GM18502 (cell line): ENCODE data around the gene BMP10.

Experiments
- ATAC-seq: cut with Tn5 transposase; IDR thresholded peaks from one replicate; pipeline ENCODE4 v1.9.1; 2021; ENCODE audit warnings: mild to moderate bottlenecking; ENCODE audit not compliant: unreplicated experiment, poor library complexity

BMP10 gene, protein sequence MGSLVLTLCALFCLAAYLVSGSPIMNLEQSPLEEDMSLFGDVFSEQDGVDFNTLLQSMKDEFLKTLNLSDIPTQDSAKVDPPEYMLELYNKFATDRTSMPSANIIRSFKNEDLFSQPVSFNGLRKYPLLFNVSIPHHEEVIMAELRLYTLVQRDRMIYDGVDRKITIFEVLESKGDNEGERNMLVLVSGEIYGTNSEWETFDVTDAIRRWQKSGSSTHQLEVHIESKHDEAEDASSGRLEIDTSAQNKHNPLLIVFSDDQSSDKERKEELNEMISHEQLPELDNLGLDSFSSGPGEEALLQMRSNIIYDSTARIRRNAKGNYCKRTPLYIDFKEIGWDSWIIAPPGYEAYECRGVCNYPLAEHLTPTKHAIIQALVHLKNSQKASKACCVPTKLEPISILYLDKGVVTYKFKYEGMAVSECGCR

DNA sequence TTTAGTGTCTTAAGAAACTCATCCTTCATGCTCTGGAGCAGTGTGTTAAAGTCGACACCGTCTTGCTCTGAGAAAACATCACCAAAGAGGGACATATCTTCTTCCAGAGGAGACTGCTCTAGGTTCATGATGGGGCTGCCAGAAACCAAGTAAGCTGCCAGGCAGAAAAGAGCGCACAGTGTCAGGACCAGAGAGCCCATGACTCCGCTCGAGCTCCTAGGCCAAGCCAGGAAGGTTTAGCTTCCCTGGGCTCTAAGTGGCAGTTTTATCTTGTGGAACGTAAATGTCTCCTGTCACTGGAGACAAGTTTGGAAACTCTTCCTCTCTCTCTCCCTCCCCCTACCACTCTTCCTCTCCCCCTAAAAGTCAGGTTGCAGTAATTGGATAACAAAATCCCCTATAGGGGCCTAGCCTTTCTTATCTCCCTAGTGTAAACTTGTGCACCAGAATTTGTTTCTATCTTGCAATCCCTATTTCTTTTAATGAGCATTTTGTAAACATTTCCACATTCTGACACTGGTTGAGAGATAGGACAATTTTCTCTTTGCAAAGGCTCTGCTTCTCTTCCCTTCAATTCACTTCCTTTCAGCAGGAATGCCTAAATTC is at the start of gene BMP10:
Gene BMP10, minus strand, starts transcription at position 239 of the 606 bp plus-strand sequence. Its CDS starts 39 bp downstream, at position 200.
- no peak for ATAC-seq

DNA sequence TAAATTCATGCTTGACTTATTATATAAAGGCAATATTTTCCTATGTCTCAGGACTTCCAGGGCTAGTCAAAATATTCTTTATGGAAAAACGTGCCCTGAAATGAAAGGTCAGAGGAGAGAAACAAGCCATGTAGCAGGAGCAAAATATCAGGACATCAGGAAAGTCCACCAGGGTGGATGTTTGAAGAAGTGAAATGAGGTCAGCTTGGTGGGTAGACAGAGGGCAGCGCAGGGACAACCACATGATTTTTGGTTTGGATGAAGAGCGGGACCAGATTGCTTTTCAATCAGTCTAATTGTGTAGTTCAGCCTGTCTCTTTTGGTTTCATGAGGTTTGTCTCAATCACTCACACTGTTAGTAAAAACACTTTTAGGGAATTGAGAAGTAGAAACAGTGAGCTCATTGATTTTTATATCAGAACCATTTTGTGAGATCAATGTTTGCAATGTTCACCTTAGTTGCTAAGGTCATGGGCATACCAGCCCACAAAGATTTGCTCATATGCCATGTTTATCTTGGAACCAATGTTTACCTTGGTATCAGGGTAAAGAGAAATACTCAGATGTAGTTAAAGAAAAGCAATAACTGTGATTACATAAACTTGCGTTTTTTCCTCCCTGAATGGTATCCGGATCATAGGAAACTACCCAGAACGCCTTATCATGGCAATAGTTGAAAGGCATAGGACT is 49.4 kb upstream of the BMP10 start:
- ATAC-seq, result no peak

DNA sequence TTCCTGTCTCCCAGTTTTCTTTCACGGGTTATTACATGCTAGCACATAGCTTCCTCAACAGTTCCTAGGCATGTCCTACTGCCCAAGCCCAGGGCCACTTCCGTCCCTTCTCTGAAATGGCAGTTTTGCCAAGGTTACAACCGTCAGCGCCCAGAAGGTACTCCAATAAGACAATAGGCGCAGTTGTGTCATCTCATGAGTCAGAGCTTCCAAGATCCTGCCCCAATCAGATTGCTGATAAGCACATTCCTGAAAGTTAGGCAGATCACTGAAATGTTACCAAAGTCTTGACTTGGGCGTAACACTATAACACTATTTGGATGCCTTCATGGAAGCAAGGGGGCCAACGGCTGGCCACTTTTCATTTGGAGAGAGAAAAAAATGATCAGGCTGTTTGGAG is 47.3 kb upstream of the BMP10 start:
- ATAC-seq, result no peak

DNA sequence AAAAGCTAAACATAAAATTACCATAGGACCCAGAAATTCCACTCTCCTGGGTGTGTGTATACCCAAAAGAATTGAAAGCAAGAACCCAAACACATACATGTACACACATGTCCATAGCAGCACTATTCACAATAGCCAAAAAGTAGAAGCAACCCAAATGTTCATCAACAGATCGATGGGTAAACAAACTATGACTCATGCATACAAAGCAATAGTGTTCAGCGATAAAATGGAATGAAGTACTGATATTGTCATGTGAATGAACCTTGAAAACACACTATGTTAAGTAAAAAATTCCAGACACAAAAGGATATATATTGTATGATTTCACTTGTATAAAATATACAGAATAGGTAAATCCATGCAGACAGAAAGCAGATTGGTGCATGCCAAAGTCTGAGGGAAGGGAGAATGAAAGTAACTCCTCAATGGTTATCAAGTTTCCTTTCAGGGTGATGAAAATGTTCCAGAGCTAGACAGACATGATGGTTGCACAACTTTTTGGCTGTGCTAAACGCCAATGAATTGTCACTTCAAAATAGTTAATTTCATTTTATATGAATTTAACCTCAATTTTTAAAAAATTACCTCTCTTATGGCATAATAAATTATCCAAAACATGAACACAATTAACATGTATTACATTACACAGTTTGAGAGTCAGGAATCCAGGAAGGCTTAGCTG is 46.0 kb upstream of the BMP10 start:
- no peak for ATAC-seq

DNA sequence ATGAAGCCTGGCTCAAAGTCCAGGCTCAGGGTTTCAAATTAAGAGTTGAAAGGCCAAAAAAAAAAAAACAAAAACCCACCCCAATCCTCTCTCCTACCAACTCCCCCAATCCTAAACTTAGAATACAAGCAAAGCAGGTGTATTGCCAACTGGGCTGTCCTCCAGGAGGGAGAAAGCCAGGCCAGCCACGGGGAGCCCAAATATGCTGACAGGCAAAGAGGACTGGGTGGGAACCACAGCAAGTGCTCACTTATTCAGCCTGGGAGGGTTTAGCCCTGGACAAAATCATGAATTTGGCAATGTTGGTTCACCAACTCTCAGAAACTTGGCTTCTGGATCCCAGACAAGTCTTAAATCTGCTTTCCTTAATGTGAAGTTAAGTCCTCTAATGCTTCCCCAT is 45.0 kb upstream of the BMP10 start:
- ATAC-seq, result no peak

DNA sequence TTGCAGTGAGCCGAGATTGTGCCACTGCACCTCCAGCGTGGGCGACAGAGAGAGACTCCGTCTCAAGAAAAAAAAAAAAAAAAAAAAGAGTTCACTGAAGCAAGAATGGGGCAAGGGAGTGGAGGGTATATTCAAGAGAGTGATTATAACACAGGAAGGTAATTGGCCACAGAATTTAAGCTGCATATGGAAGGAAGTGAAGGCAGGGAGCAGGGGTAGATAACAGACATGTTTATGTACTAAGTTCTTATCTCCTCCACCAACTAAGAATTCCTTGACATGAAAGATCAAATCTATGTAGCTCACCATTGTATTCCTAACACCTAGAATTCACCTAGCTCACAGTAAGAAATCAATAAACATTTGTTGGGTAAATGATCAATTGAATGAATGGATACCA is 44.2 kb upstream of the BMP10 start:
- no peak for ATAC-seq

DNA sequence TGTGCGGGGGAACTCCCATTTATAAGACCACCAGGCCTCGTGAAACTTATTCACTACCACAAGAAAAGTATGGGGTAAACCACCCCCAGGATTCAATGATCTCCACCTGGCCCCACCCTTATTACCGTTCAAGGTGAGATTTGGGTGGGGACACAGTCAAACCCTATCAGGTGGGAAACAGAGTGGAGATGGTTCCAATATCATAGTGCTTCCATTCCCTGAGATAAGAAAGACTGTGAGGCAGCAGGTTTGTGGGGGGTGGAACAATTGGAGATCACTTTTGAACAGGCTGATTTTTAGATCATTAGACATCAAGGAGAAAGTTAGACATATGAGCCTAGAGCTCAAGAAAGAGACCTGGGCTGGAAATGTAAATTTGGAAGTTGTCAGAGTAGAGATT is 42.2 kb upstream of the BMP10 start:
- no peak for ATAC-seq

DNA sequence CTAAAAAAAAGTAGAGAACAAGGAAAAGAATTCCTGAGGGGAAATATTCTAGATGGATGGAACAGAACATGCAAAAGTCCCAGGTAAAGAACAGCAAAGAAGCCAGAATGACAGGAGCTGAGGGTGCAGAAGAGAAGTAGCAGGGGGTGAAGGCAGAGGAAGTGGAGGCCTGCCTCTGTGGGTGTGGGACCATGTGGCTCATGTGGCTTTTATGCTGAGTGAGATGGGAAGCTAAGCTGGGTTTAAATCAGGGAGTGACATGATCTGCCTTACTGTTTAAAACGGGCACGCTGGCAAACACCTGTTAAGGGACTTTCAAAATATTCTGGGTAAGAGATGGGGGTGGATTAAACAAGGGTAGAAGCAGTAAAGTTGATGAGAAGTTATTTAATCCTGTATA is 41.5 kb upstream of the BMP10 start:
- ATAC-seq, result no peak

DNA sequence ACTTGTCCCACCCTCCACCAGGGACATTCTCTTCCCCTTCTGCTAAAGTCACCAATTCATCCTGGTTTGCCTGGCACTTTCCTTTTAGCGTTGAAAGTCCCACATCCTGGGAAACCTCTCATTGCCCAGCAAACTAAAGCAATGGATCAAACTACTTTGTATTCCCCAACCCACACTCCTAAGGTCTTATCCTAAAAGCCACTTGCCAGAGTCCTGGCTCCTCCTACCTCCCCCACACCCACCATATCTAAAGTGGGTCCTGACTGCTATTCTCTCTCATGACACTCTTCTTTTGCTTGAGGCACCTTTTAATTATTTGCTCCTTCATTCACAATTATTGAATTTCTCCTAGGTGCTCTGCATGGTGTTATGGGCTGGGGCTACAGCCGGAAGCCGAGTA is 40.9 kb upstream of the BMP10 start:
- no peak for ATAC-seq

DNA sequence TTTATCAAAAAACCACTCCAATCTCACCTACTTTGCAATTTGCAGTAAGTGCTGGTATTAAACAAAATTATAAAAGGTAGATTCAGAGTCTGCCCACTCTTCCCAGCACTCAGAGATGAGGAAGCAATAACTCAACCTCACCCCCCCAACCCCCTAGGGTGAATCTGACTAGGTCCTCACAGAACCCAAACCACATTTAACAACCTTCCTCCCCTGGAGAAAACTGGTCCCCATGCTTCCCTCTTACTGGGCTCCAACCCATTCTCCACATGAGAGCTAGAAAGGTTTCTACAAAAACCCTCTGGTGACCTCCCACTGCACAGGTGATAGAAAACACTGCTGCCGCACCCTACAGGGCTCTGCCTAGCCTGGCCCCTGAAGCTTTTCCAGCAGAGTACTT is 40.5 kb upstream of the BMP10 start:
- no peak for ATAC-seq

DNA sequence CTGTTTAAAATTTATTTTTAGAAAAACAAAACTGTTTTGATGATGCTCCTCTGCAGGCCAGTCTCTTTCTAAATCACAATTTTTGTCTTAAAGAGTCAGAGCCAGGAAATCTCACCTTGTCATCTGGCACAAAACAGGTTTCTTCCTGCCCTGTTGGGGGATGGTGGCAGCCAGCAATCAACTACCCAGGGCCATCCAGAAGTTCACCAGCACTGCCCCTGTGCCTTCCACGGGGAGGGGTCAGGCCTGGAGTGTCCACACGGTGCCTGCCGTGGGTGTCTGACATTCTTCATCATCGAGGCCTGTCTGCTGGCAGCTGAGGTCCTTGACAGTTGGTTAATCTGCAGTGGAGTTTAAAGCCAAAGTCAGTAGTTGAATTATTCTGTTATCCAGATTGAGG is 40.0 kb upstream of the BMP10 start:
- ATAC-seq, result no peak

DNA sequence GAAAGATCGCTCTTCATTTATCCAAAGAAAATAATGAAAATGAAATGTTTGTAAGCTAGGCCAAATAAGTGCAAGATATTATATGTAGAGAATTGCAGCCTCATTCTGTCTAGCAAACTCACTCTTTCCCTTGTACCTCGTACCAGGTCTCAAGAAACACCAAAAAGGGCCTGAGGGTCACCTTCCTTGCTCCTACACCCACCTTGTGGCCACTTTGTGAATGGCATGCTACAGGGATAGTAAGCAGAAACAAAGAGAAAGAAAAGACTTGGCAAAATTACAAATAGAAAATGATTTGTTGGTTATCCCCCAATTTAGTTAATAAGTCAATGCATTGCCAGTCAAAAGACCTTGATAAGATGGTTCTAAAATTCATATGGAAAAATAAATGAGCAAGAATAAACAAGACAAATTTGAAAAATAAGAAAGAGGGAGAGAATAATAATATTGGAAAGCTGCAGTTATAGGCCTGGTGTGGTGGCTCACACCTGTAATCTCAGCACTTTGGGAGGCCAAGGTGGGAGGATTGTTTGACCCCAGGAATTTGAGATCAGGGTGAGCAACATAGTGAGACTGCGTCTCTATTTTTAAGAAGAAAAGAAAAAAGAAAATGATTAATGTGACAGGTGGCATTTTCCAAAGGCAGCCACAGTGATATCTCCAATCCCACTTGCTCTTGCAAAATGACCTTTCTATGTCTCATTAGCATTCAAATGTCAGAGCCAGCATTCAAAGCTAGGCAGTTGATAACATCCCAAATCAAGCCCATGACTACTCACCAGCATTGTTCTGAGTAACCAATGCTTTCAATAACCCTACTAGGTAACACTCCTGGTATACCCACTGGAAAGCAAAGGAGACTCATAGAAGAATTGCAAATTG is 38.8 kb upstream of the BMP10 start:
- ATAC-seq, result peak; percentile 49

DNA sequence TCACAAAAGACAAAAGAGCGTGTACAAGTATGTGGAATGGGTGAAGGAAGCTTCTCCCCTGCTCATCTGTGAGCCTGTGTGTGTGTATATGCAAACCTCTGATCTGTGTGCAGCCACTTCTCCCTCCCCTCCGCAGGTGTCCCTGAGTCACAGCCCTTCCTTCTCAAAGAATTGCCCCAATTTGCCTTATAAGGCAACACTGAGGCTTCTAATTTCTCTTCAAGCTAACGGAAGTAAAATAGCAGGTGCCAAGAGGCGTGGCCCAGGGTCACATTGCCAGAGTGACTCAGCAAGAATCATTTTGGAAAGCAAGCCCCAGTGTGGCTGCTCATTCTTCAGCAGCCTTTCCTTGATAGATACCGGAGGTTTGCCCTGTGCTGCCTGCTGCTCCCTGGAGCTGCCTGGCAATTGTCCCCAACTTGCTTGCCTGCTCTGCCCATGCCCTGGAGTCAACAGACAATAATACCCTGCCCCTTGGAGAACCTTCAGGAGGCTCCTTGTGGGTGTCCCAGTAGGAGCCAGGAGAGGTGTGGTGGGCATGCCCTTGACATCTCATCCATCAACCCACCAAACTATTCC is 37.3 kb upstream of the BMP10 start:
- ATAC-seq, result peak; percentile 98

DNA sequence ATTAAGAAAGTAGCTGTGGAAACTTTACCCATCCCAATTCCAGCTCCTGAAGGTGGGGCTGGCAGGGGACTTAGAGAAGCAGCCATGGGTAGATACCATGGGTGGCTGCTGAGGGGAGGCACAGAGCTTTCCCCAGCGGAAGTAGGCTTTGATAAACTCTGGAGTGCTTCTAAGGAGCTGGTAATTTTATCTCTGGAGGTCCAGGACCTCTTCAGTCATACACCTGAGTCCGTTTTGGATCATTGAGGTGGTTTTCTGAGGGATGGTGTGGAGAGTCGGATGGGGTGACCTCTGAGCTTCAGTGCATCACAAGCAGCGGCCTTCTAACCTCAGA is 36.7 kb upstream of the BMP10 start:
- peak; percentile 26 for ATAC-seq

DNA sequence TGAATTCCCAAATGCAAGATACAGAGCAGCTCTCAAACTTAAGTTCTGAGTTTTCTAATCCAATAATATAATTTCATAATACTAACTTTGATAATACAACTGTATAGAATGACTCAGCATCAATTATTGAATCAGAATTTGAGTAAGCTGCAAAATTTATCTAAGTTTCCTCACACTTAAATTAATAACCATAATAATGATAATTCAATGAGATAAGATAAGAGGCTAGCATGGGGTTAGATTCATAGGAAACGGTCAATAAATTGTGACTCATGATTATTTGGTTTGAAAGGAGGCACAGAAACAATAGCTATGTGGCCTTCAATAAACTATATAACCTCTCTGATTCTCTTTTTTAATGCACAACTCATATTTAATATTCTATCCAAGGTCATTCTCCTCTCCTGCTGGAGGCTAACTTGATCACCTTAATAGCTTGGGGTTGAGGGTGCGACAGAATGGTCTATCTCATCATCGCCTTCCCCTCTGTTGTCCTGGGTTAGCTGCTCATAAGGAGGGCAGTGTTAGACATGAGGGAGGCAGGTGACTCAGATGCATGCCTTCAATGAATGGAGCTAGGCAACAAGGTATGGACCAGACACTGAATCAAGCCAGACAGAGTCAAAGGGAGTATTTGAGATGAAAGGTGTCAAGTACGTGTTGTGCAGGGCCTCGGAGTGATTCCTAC is 36.2 kb upstream of the BMP10 start:
- ATAC-seq, result no peak

DNA sequence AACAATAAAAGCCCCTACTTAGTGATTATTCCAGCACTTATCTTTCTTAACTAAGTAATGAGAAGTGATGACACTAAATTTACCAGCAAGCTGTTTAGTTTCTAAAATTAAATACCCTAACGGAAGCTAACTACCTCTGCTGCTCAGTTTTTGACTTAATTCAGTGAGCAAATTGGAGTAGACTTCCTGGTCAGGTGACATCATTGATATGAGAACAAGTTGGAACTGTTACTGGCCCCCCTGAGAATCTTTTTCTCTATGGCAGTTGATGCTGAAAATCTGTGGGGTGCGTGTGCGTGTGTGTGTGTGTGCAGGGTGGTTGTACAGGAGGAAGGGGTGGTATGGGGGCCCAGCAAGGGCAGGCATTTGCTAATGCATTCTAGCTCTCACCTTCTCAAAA is 35.5 kb upstream of the BMP10 start:
- ATAC-seq, result no peak

DNA sequence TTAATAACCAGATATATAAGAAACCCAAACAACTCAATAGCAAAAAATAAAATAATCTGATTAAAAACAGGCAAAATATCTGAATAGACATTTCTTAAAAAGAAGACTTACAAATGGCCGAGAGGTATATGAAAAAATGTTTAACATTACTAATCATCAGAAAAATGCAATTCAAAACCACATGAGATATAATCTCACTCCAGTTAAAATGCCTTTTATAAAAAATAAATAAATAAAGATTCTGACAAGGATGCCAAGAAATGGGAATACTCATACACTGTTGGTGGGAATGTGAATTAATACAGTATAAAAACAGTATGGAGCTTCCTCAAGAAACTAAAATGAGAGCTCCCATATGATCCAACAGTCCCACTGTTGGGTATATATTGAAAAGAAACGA is 33.9 kb upstream of the BMP10 start:
- ATAC-seq, result no peak

DNA sequence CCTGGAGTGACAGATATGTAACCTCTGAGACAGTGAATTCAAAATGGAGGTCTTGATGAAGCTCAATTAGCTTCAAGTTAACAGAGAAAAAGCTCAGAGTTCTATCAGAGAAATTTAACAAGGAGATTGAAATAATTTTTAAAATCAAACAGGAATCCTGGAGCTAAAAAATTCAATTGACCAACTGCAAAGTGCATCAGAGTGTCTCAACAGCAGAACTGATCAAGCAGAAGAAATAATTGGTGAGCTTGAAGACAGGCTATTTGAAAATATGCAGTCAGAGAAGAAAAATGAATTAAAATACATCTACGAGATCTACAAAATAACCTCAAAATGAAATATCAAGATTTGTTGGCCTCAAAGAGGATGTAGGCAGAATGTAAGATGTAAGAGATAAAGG is 30.4 kb upstream of the BMP10 start:
- ATAC-seq, result no peak

DNA sequence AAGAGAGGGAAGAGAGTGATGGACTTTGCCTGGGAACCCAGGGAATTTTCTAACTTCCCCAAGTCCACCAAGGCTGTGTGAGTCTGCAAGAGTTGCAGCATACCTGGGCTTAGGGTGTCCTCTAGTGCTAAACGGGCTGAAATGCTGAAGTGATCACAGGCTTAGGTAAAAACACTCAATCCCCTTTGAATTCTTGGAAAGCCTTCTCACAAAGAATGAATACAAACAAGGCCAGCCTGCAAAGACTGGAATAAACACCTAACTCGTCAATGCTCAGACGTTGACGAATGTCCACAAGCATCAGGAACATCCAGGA is 30.0 kb upstream of the BMP10 start:
- ATAC-seq, result no peak
